CD14-positive monocyte (primary cell): ENCODE results near the gene FCGR1A. TPM values are rescaled to one million over a fixed set of nuclear protein-coding genes. Genes with fewer than 3 reads are reported as not detected.
"Not testable (repeated sequence)": the region's sequence is repeated elsewhere in the genome, so short reads cannot be mapped to it uniquely, and the experiment has no call there.

Experiments used
- DNase-seq, 3 donors: peaks; one replicate each; pipeline ENCODE4 v3.0.0-alpha.2; 2011 to 2022
- H2AFZ ChIP-seq: 2 replicates; pipeline ENCODE4 v1.6.0; 2012; ENCODE audit warnings: mild to moderate bottlenecking, low read depth, low read length, inconsistent platforms; ENCODE audit not compliant: insufficient read depth, poor library complexity, severe bottlenecking
- H3K27ac ChIP-seq, 2 donors: 1 replicate in 1 of 2; 2 replicates in 1 of 2; pipeline ENCODE4 v1.5.1; 2012 to 2013; ENCODE audit warnings: low read length in 2 of 2, control low read depth in 1 of 2, inconsistent platforms in 1 of 2, low read depth in 1 of 2, mild to moderate bottlenecking in 1 of 2
- H3K27me3 ChIP-seq, 2 donors: one replicate each; pipeline versions ENCODE4 v1.6.0 to v1.6.1; 2011 to 2013; ENCODE audit warnings: low read length in 2 of 2; ENCODE audit not compliant: control insufficient read depth in 2 of 2, insufficient read depth in 2 of 2
- H3K36me3 ChIP-seq, 2 donors: replicated peaks in 1 of 2; 1 replicate in 1 of 2; 2 replicates in 1 of 2; pipeline versions ENCODE4 v1.5.1 to v1.6.1; 2012 to 2013; ENCODE audit warnings: low read length in 2 of 2, control low read depth in 1 of 2, inconsistent platforms in 1 of 2, mild to moderate bottlenecking in 1 of 2; ENCODE audit not compliant: insufficient read depth in 2 of 2, control insufficient read depth in 1 of 2
- H3K4me1 ChIP-seq, 2 donors: 1 replicate in 1 of 2; 2 replicates in 1 of 2; pipeline versions ENCODE4 v1.5.1 to v1.6.1; 2012 to 2013; ENCODE audit warnings: low read length in 2 of 2, control low read depth in 1 of 2, inconsistent platforms in 1 of 2, mild to moderate bottlenecking in 1 of 2, moderate library complexity in 1 of 2; ENCODE audit not compliant: insufficient read depth in 2 of 2, control insufficient read depth in 1 of 2
- H3K4me2 ChIP-seq: replicated peaks from 2 replicates; pipeline ENCODE3; 2012; ENCODE audit warnings: low read length, moderate library complexity, mild to moderate bottlenecking; ENCODE audit not compliant: poor library complexity, severe bottlenecking; ENCODE audit errors: extremely low read depth
- H3K4me3 ChIP-seq, 3 experiments: fragments of 200-600 bp in 1 of 3; sonication (generic) in 1 of 3; replicated peaks in 1 of 3; 1 replicate in 2 of 3; 2 replicates in 1 of 3; pipeline ENCODE4 v1.5.1; 2011 to 2013; ENCODE audit warnings: low read length in 3 of 3, mild to moderate bottlenecking in 3 of 3, control low read depth in 2 of 3, low read depth in 2 of 3, inconsistent platforms in 1 of 3, moderate library complexity in 1 of 3
- H3K79me2 ChIP-seq: 2 replicates; pipeline ENCODE4 v1.6.0; 2012; ENCODE audit warnings: mild to moderate bottlenecking, control low read depth, inconsistent platforms, low read length, moderate library complexity; ENCODE audit not compliant: insufficient read depth
- H3K9ac ChIP-seq: 2 replicates; pipeline ENCODE4 v1.6.0; 2017; ENCODE audit warnings: low read length, mild to moderate bottlenecking; ENCODE audit not compliant: insufficient read depth, poor library complexity, severe bottlenecking
- H3K9me3 ChIP-seq, 2 donors: replicated peaks in 1 of 2; 1 replicate in 1 of 2; 2 replicates in 1 of 2; pipeline versions ENCODE4 v1.5.1 to v1.6.1; 2012 to 2013; ENCODE audit warnings: low read length in 2 of 2, control low read depth in 1 of 2; ENCODE audit not compliant: control insufficient read depth in 1 of 2, insufficient read depth in 1 of 2
- H4K20me1 ChIP-seq: 2 replicates; pipeline ENCODE4 v1.6.0; 2012; ENCODE audit warnings: mild to moderate bottlenecking, low read length, control low read depth, moderate library complexity; ENCODE audit not compliant: insufficient read depth
- H3K27ac Mint-ChIP-seq, 7 donors: one replicate each; pipeline ENCODE4 v1.8.0; 2020; ENCODE audit warnings: mild to moderate bottlenecking in 7 of 7, mixed read lengths in 7 of 7, moderate library complexity in 6 of 7, inconsistent platforms in 2 of 7
- H3K27me3 Mint-ChIP-seq, 3 donors: one replicate each; pipeline ENCODE4 v1.8.0; 2021 to 2022; ENCODE audit warnings: low read depth in 3 of 3, mild to moderate bottlenecking in 3 of 3, mixed read lengths in 3 of 3, moderate library complexity in 3 of 3, inconsistent platforms in 1 of 3
- H3K36me3 Mint-ChIP-seq, 2 donors: one replicate each; pipeline ENCODE4 v1.8.0; 2020; ENCODE audit warnings: mixed read lengths in 2 of 2, inconsistent platforms in 1 of 2, mild to moderate bottlenecking in 1 of 2
- H3K4me1 Mint-ChIP-seq: one replicate; pipeline ENCODE4 v1.8.0; 2020; ENCODE audit warnings: mild to moderate bottlenecking, mixed read lengths
- H3K4me3 Mint-ChIP-seq, 2 donors: one replicate each; pipeline ENCODE4 v1.8.0; 2020; ENCODE audit warnings: mild to moderate bottlenecking in 2 of 2, mixed read lengths in 2 of 2, moderate library complexity in 1 of 2
- H3K9me3 Mint-ChIP-seq, 7 donors: one replicate each; pipeline ENCODE4 v1.8.0; 2020 to 2022; ENCODE audit warnings: mixed read lengths in 7 of 7, mild to moderate bottlenecking in 6 of 7, moderate library complexity in 6 of 7, inconsistent platforms in 2 of 7
- WGBS: methylation state at CpG from one replicate; pipeline ENCODE4 v1.1.5; 2013; ENCODE audit warnings: missing lambda C conversion rate; ENCODE audit not compliant: insufficient coverage; 5-methylcytosine and 5-hydroxymethylcytosine counted together
- intact Hi-C, 2 donors: fragments of 100-400 bp; cut with micrococcal nuclease; formaldehyde crosslinking; loops; one replicate each; pipeline versions ENCODE4 v1.15.0 to v1.15.1; 2023
- polyA plus RNA-seq, 3 donors: library from polyadenylated mRNA; depleted of rRNA in 1 of 3; unstranded in 2 of 3; stranded (reverse) in 1 of 3; fragments of 300-500 nt in 2 of 3; fragments of >200 nt in 1 of 3; fragmentation: Illumina TruSeq in 2 of 3; gene quantifications; 1 replicate in 2 of 3; 2 replicates in 1 of 3; pipeline ENCODE4 v1.2.3, GENCODE V29; 2012 to 2021

FCGR1A gene
- polyA plus RNA-seq, 3 donors, result 48.8 to 79.7 (median 49.4) TPM

DNA sequence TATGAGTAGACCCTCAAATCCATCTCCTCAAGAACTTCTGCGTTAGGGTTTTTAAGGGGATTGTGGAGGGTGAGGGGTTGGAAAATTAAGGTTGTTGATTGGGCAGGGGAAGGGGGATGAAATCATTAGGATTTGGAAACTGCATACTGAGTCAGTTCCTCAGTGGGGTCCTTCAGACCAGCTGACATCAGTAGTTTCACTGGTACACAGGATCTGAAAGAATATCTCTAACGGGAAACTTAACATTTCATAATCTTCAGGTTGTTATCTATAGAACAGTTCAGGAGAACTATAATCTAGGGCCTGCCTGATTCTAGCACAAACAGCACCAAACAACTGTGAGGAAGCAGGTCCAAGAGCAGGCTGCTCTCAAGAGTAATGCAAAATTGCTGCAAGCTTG, 27.2 kb upstream of the FCGR1A start:
- H3K4me1 ChIP-seq, H2AFZ ChIP-seq, H3K4me3 Mint-ChIP-seq, intact Hi-C loops, H3K36me3 ChIP-seq, H3K9me3 Mint-ChIP-seq, H3K79me2 ChIP-seq, H3K27me3 ChIP-seq, H4K20me1 ChIP-seq, H3K9ac ChIP-seq, H3K27ac ChIP-seq, H3K27me3 Mint-ChIP-seq, H3K27ac Mint-ChIP-seq, H3K4me2 ChIP-seq, H3K36me3 Mint-ChIP-seq, DNase-seq, H3K9me3 ChIP-seq, H3K4me3 ChIP-seq: not testable (repeated sequence)
- WGBS, result no CpG with 5 or more reads among the region's 2 CpGs
- H3K4me1 Mint-ChIP-seq, result peaks cover 18% of the 10 kb centered on the region

DNA sequence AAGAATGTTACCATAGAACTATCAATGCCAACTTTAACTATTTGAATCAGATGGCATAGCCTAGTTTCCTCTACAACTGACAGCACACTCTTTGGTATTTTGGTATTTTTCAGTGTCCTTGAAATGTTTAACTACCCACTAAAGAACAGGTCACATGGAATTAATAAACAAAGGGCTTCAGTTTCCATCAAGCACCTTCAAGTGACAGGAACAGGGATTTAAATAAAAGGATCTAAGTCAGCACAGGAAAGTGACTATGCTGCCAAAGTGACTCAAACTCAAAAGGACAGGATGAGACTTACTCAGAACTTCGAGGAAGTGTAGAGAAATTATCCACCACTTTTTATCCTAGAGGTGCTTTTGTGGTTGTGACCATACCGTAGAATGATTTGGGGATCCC, 20.2 kb upstream of the FCGR1A start:
- H3K9me3 ChIP-seq, H3K36me3 Mint-ChIP-seq, H3K9me3 Mint-ChIP-seq, H3K4me1 Mint-ChIP-seq, H4K20me1 ChIP-seq, H3K27ac ChIP-seq, H3K4me2 ChIP-seq, H2AFZ ChIP-seq, H3K27me3 ChIP-seq, H3K4me3 ChIP-seq, H3K27me3 Mint-ChIP-seq, H3K4me3 Mint-ChIP-seq, H3K27ac Mint-ChIP-seq, intact Hi-C loops, H3K36me3 ChIP-seq, H3K9ac ChIP-seq, H3K4me1 ChIP-seq, H3K79me2 ChIP-seq: not testable (repeated sequence)
- no CpG with 5 or more reads among the region's 2 CpGs for WGBS
- DNase-seq, result peak in 2 of 3 donors; percentile 10 to 35

DNA sequence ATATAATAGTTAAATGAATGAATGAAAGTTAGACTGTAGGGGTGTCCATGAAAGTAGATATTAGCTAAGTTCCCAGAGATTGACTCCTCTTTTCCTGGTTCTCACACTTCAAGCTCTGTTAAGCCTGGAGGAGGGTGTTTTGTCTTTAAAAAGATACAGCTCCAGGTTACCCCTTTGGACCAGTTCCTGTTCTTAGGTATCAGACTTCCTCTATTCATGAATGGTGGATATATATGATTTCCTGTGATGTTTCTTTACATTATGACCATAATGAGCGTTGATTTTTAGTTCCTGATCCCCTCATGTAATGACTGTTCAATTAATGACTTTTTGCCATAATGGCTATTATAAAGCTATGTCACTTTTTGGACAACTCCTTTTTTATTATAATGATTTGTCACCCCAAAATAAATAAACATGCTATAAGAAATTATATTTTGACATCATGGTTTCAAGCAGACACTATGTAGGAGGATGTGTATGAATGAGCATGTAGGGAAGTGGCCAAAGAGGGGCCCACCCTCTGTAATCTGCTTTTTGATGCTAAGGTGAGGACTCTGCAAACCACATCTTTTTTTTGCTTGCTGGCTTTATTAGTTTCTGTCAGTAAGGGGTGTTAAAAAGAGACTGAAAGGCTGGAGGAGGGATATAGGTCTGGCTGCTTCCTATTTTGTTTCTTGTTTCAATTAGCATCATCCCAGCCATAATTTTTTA, 18.2 kb upstream of the FCGR1A start:
- H3K27me3 Mint-ChIP-seq, DNase-seq, H3K4me1 ChIP-seq, H3K9me3 ChIP-seq, H3K27ac Mint-ChIP-seq, H3K4me3 Mint-ChIP-seq, H3K9me3 Mint-ChIP-seq, H4K20me1 ChIP-seq, H2AFZ ChIP-seq, H3K9ac ChIP-seq, H3K36me3 ChIP-seq, H3K27ac ChIP-seq, intact Hi-C loops, H3K27me3 ChIP-seq, H3K36me3 Mint-ChIP-seq, H3K4me1 Mint-ChIP-seq, H3K4me2 ChIP-seq, H3K79me2 ChIP-seq, H3K4me3 ChIP-seq: not testable (repeated sequence)
- WGBS, result no CpG with 5 or more reads among the region's 1 CpG

DNA sequence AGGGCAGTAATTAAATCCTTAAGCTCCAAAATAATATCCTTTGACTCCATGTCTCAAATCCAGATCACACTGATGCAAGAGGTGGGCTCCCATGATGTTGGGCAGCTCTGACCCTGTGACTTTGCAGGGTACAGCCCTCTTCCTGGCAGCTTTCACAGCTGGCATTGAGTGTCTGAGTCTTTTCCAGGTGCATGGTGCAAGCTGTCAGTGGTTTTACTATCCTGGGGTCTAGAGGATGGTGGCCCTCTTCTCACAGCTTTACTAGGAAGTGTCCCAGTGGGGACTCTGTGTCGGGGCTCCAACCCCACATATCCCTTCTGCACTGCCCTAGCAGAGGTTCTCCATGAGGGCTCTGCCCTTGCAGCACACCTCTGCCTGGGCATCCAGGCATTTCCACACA, 16.3 kb upstream of the FCGR1A start:
- H3K27ac ChIP-seq, H3K27me3 Mint-ChIP-seq, H3K27ac Mint-ChIP-seq, H3K36me3 Mint-ChIP-seq, H3K4me1 ChIP-seq, H3K9me3 Mint-ChIP-seq, H3K27me3 ChIP-seq, H3K4me3 Mint-ChIP-seq, H2AFZ ChIP-seq, H3K9ac ChIP-seq, H3K36me3 ChIP-seq, H3K79me2 ChIP-seq, H3K4me2 ChIP-seq, H3K9me3 ChIP-seq, H4K20me1 ChIP-seq, DNase-seq, intact Hi-C loops, H3K4me3 ChIP-seq: not testable (repeated sequence)
- no CpG with 5 or more reads among the region's 1 CpG for WGBS
- peaks cover 11% of the 10 kb centered on the region for H3K4me1 Mint-ChIP-seq
